HFFc6 (cell line): ENCODE data around the gene ZBTB44. TPM values are rescaled to one million over a fixed set of nuclear protein-coding genes. Genes with fewer than 3 reads are reported as not detected.

Source experiments
- DNase-seq: peaks from one replicate; pipeline ENCODE4 v3.0.0-alpha.2; 2018
- H3K27ac Mint-ChIP-seq: 2 replicates; pipeline ENCODE4 v1.8.0; 2020; ENCODE audit warnings: mild to moderate bottlenecking, mixed read lengths
- H3K27me3 Mint-ChIP-seq: 2 replicates; pipeline ENCODE4 v1.8.0; 2021; ENCODE audit warnings: mild to moderate bottlenecking, moderate library complexity, mixed read lengths; ENCODE audit not compliant: insufficient read depth
- H3K36me3 Mint-ChIP-seq: 2 replicates; pipeline ENCODE4 v1.8.0; 2021; ENCODE audit warnings: low read depth, mixed read lengths
- H3K4me1 Mint-ChIP-seq: 2 replicates; pipeline ENCODE4 v1.8.0; 2020; ENCODE audit warnings: low read depth, mixed read lengths
- H3K4me3 Mint-ChIP-seq: 2 replicates; pipeline ENCODE4 v1.8.0; 2020; ENCODE audit warnings: mild to moderate bottlenecking, moderate library complexity, mixed read lengths
- H3K9me3 Mint-ChIP-seq: 2 replicates; pipeline ENCODE4 v1.8.0; 2020; ENCODE audit warnings: mild to moderate bottlenecking, mixed read lengths
- total RNA-seq, 6 experiments: library from RNA; stranded (reverse); fragmentation: NEBNext Ultra II Directional; extraction: Animal tissue kit (Norgen Biotek cat#: 25700); gene quantifications; 2 replicates in 1 of 6; 3 replicates in 5 of 6; pipeline ENCODE4 v1.2.3, GENCODE V29; 2021
- TF ChIP-seq, protein P1 (sequence below): fragments of 200-600 bp; sonication (generic); IDR thresholded peaks from 2 replicates; pipeline ENCODE4 v1.5.0; 2021; ENCODE audit warnings: antibody characterized with exemption, mild to moderate bottlenecking

Gene ZBTB44
- total RNA-seq, 6 experiments from 2014 or later = 9.4 to 16.5 (median 12.4) TPM

DNA sequence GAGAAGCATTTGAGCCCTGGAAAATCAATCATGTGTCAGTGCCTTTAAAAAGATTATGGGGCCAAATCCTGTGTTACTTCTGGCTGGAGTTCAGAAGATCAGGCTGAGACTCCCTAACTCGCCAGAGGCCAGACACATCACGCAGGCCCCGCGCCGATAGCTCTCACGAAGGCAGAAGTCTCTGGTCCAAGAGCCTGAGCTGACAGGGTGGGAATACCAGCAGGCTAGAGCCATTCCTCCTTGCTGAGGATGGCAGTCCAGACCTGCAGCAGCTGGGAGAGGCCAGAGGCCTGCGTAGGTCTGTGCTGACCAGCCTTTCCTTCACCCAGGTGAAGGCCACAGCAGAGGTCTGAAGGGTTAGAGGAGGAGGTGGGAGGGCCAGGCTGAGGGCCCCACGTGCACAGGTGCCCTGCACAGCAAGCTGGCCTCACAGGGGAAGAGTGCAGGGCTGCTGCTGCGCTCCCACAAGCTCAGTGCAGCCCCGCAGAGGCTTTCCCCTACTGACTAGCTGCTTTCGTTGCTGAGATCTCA, 102.2 kb downstream of the ZBTB44 start:
- no peak for DNase-seq
- Mint-ChIP-seq H3K36me3 (no peaks in the 10 kb centered on the region), H3K4me1 (no peaks in the 10 kb centered on the region), H3K27me3 (peaks cover 52% of the 10 kb centered on the region), H3K9me3 (no peaks in the 10 kb centered on the region), H3K4me3 (no peak overlapping the region), H3K27ac (no peak overlapping the region)
- TF ChIP-seq, protein P1, sequence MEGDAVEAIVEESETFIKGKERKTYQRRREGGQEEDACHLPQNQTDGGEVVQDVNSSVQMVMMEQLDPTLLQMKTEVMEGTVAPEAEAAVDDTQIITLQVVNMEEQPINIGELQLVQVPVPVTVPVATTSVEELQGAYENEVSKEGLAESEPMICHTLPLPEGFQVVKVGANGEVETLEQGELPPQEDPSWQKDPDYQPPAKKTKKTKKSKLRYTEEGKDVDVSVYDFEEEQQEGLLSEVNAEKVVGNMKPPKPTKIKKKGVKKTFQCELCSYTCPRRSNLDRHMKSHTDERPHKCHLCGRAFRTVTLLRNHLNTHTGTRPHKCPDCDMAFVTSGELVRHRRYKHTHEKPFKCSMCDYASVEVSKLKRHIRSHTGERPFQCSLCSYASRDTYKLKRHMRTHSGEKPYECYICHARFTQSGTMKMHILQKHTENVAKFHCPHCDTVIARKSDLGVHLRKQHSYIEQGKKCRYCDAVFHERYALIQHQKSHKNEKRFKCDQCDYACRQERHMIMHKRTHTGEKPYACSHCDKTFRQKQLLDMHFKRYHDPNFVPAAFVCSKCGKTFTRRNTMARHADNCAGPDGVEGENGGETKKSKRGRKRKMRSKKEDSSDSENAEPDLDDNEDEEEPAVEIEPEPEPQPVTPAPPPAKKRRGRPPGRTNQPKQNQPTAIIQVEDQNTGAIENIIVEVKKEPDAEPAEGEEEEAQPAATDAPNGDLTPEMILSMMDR = no peak

- peaks cover 48% of the 10 kb centered on the region for H3K27me3 Mint-ChIP-seq
- H3K27ac Mint-ChIP-seq = no peak overlapping the region
- no peak overlapping the region for H3K4me3 Mint-ChIP-seq
- TF ChIP-seq, protein P1 = no peak
- H3K4me1 Mint-ChIP-seq = no peaks in the 10 kb centered on the region
- no peaks in the 10 kb centered on the region for H3K36me3 Mint-ChIP-seq
- no peak for DNase-seq
- H3K9me3 Mint-ChIP-seq = no peaks in the 10 kb centered on the region
These were observed 102.8 kb downstream of the ZBTB44 start for GRCh38 chr11:130211781-130212401.

DNA sequence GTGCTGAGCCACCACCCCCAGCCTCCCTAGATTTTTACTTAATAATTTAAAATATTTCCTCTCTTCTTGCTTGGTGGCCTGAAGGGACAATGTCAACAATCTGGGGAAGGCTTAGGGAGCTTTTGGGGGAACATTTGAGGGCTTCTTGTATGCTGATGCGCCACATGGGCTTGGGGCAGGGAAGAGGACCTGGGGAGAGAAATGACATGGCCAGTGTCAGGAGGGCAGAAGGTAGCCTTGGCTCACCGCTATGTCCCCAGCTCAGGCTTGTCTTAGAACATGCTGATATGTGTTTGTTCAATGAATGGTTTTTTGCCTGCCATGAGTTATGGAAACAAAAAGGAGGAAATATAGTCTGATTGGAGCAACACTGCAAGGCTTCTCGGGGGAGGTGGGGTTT, 103.6 kb downstream of the ZBTB44 start:
- Mint-ChIP-seq H3K27ac (no peak overlapping the region), H3K27me3 (peaks cover 50% of the 10 kb centered on the region), H3K9me3 (no peaks in the 10 kb centered on the region), H3K36me3 (no peaks in the 10 kb centered on the region), H3K4me1 (no peaks in the 10 kb centered on the region), H3K4me3 (no peak overlapping the region)
- TF ChIP-seq, protein P1 = no peak
- DNase-seq = no peak

DNA sequence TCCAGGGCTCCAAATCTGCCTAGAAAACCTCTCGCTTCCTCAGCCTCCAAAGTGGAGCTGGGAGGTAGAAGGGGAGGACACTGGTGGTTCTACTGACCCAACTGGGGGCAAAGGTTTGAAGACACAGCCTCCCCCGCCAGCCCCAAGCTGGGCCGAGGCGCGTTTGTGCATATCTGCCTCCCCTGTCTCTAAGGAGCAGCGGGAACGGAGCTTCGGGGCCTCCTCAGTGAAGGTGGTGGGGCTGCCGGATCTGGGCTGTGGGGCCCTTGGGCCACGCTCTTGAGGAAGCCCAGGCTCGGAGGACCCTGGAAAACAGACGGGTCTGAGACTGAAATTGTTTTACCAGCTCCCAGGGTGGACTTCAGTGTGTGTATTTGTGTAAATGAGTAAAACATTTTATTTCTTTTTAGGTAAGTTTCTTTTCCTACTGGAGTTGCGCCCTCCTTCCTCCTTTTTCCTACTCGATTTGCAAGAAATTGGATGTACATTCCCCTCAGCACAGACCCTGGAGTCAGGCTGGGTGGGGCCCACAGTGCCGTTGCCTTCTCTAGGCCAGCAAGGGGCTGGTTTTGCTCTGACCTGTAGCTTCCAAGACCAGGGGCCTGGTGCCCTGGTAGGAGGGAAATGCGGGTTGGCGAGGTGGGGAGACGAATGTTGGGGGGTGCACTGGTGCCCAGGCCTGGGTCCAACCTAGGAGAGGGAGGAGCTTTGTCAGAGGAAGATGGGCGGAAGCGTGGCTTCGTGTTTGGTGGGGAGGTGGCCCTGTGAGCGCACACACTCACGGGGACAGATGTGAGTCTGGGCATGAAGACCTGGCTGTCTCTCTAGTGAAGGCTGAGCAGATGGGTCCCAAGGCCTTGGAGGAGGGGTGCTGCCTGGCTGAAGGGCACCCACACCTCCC, 104.5 kb downstream of the ZBTB44 start:
- TF ChIP-seq, protein P1 = no peak
- Mint-ChIP-seq H3K27me3 (peaks cover 44% of the 10 kb centered on the region), H3K36me3 (no peaks in the 10 kb centered on the region), H3K27ac (no peak overlapping the region), H3K4me1 (no peaks in the 10 kb centered on the region), H3K4me3 (no peak overlapping the region), H3K9me3 (no peaks in the 10 kb centered on the region)
- no peak for DNase-seq

- H3K4me1 Mint-ChIP-seq = no peaks in the 10 kb centered on the region
- H3K9me3 Mint-ChIP-seq = no peaks in the 10 kb centered on the region
- TF ChIP-seq, protein P1 = no peak
- H3K27me3 Mint-ChIP-seq = peaks cover 44% of the 10 kb centered on the region
- DNase-seq = no peak
- H3K36me3 Mint-ChIP-seq = no peaks in the 10 kb centered on the region
- no peak overlapping the region for H3K4me3 Mint-ChIP-seq
- H3K27ac Mint-ChIP-seq = no peak overlapping the region
These were observed 105.4 kb downstream of the ZBTB44 start for GRCh38 chr11:130209128-130209932.
